22Rv1 (cell line): ENCODE measurements around the gene NEDD4.
"Not testable (repeated sequence)": the region's sequence is repeated elsewhere in the genome, so short reads cannot be mapped to it uniquely, and the experiment has no call there.

Source experiments
- H3K27ac ChIP-seq: fragments of 450-650 bp; 2 replicates; pipeline ENCODE4 v1.5.1; 2017
- ZFX ChIP-seq: fragments of 450-650 bp; IDR thresholded peaks from 2 replicates; pipeline ENCODE4 v1.6.1; 2017; ENCODE audit warnings: antibody characterized with exemption, borderline replicate concordance
- TF ChIP-seq, protein P1 (sequence below): fragments of 450-650 bp; IDR thresholded peaks from 2 replicates; pipeline ENCODE4 v1.5.1; 2017; ENCODE audit warnings: mild to moderate bottlenecking

Gene NEDD4

DNA sequence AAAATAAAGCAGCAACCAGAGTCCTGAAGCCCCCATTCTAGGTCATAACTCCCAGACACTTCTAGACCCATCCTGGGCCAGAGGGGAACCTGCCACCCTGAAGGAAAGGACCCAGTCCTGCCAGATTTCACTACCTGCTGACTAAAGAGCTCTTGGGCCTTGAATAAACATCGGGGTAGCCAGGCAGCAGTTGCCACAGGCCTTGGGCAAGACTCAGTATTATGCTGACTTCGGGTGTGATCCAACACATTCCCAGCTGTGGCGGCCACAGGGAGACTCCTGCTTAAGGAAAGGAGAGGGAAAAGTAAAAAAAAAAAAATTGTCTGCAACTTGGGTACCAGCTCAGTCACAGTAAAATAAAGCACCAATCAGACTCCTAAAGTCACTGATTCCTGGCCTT lies 23.8 kb downstream of the NEDD4 start:
- TF ChIP-seq, protein P1, sequence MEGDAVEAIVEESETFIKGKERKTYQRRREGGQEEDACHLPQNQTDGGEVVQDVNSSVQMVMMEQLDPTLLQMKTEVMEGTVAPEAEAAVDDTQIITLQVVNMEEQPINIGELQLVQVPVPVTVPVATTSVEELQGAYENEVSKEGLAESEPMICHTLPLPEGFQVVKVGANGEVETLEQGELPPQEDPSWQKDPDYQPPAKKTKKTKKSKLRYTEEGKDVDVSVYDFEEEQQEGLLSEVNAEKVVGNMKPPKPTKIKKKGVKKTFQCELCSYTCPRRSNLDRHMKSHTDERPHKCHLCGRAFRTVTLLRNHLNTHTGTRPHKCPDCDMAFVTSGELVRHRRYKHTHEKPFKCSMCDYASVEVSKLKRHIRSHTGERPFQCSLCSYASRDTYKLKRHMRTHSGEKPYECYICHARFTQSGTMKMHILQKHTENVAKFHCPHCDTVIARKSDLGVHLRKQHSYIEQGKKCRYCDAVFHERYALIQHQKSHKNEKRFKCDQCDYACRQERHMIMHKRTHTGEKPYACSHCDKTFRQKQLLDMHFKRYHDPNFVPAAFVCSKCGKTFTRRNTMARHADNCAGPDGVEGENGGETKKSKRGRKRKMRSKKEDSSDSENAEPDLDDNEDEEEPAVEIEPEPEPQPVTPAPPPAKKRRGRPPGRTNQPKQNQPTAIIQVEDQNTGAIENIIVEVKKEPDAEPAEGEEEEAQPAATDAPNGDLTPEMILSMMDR = no peak
- TF ChIP-seq ZFX = no peak
- H3K27ac ChIP-seq = no peak overlapping the region

DNA sequence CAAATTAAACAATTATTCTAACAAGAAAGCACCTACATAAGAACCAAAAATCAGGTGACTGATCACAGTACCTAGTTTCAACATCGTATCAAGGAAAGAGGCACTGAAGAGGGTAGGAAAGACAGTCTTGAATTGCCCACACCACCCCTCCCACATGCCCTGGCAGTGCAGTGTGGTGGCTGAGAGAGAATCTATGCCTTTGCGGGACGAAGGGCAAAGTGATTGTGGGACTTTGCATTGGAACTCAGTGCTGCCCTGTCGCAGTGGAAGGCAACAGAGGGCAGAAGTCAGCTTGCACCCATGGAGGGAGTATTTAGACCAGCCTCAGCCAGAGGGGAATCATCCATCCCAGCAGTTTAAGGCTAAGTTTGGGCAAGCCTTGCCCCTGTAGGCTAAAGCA lies 24.5 kb downstream of the NEDD4 start:
- no peak overlapping the region for H3K27ac ChIP-seq
- TF ChIP-seq, protein P1 = no peak
- no peak for TF ChIP-seq ZFX

DNA sequence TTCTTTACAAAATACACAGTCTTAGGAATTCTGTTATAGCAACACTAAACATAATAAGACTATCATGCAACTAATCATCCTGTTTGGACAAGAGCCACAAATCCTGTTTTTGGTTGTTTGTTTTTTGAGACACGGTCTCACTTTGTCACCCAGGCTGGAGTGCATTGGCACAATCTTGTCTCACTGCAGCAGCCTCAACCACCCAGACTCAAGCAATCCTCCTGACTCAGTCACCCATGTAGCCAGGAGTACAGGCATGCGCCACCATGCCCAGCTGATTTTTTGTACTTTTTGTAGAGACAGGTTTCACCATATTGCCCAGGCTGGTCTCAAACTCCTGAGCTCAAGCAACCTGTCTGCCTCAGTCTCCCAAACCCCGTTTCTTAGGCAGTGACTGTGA lies 28.3 kb downstream of the NEDD4 start:
- TF ChIP-seq, protein P1 = no peak
- no peak for TF ChIP-seq ZFX
- H3K27ac ChIP-seq = no peak overlapping the region

DNA sequence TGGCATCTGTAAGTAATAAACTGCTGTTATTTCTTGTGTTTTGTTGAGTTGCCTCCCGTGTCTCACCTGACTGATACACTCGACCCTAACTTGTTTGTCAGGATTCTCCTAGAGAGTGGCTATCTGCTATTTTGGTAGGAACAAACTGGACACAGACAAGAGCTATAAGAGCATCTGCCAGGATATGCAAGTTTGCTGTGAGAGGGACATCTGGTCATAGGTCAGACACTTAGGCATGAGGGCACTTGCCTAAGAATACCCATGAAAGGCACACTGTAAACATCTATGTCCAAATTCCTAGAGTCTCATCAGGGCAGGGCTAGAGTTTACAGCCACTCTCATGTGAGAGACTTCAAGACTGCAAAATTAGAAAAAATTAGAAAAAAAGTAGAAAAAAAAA lies 32.5 kb downstream of the NEDD4 start:
- TF ChIP-seq, protein P1 = no peak
- no peak for TF ChIP-seq ZFX
- H3K27ac ChIP-seq = no peak overlapping the region

DNA sequence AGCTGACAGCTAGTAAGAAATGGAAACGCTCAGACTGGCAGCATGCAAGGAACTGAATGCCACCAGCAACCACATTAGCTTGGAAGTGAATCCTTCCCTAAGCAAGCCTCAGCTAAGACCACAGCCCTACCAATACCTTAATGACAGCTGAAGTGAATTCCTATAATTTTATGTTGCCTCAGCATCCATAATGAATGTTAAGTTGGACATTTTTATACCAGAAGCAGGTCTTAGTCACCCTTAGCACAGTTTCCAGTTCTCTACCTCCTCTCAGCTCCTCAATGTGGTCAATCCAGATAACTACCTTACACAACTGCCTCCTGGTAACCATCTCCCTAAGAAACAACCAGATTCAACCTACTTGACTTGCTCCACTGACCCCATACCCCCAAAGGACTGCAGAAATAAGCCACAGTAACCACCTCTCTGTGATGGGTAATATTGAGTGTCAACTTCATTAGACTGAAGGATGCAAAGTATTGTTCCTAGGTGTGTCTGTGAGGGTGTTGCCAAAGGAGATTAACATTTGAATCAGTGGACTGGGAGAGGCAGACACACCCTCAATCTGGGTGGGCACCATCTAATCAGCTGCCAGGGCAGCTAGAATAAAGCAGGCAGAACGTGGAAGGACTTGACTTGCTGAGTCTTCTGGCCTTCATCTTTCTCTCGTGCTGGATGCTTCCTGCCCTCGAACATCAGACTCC lies 33.5 kb downstream of the NEDD4 start:
- H3K27ac ChIP-seq = no peak overlapping the region
- TF ChIP-seq, protein P1 = no peak
- TF ChIP-seq ZFX = no peak

DNA sequence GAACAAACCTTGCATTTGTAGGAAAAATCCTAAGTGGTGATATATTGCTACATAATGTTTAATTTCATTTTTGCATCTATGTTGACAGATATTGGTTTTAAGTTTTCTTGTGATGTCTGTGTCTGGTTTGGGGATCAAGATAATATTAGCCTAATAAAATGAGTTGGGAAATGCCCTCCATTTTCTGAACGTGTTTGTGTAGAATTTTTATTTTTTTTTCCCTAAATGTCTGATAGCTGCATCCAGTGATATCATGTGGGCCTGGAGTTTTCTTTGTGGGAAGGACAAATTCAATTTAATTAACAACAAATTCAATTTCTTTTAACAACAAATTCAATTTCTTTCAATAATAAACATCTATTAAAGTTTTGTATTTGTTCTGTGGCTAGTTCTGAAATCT lies 35.1 kb downstream of the NEDD4 start:
- no peak overlapping the region for H3K27ac ChIP-seq
- TF ChIP-seq, protein P1 = no peak
- TF ChIP-seq ZFX = no peak

DNA sequence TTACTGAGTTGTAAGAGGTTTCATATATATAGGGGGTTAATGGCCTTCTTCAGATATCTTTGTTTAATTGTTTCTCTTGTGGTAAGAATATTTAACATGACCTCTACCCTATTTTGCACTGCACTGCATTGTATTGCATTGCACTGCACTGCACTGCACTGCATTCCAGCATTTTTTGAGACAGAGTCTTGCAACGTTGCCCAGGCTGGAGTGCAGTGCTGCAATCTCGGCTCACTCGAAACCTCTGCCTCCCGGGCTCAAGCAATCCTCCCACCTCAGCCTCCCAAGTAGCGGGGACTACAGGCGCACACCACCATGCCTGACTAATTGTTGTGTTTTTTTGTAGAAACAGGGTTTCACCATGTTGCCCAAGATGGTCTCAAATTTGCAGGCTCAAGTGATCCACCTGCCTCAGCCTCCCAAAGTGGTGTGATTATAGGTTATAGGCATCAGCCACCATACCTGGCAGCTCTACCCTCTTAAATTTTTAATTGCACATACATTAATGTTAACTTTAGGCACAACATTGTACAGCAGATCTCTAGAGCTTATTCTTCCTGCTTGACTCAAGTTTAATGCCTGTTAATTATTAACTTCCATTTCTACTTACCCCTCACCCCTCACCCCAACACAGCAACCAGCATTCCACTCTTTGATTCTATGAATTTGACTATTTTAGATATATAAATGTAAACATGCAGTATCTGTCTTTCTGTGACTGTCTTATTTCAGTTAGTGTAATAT lies 38.4 kb downstream of the NEDD4 start:
- H3K27ac ChIP-seq = no peak overlapping the region
- TF ChIP-seq ZFX = no peak
- TF ChIP-seq, protein P1 = no peak

DNA sequence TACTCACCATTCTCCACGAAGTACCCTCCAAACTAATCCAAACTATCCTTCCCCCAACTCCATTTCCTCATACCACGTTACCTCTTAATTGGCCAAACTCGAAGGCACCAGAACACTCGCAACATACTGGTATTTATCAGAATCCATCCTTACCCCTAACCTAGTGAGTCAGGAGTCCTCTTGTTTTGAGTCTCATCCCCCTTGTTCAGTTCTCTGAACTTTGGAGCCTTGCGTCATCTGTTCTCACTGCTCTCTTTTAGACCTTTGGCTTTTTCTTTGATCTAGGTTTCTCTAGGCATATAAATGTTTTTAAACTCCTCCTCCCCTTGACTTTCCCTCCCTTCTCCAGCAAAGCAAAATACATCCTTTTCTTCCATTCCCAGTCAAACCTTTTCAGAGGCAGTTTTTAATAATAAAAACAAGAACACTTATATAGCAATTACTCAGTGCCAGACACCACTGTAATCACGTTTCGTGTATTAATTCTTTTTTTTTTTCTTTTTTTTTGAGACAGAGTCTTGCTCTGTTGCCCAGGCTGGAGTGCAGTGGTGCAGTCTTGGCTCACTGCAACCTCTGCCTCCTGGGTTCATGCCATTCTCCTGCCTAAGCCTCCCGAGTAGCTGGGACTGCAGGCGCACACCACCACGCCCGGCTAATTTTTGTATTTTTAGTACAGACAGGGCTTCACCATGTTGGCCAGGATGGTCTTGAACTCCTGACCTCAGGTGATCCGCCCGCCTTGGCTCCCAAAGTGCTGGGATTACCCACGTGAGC lies 40.7 kb downstream of the NEDD4 start:
- H3K27ac ChIP-seq = not testable (repeated sequence)

DNA sequence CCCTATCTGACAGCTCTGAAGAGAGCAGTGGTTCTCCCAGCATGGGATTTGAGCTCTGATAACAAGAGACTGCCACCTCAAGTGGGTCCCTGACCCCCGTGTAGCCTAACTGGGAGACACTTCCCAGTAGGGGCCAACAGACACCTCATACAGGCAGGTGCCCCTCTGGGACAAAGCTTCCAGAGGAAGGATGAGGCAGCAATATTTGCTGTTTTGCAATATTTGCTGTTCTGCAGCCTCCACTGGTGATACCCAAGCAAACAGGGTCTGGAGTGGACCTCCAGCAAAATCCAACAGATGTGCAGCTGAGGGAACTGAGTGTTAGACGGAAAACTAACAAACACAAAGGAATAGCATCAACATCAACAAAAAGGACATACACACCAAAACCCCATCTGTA lies 48.8 kb downstream of the NEDD4 start:
- H3K27ac ChIP-seq = not testable (repeated sequence)
